HG02840 (cell line): Measurements from ENCODE around the gene LRRC1.

Experiments used
- ATAC-seq: cut with Tn5 transposase; IDR thresholded peaks from one replicate; pipeline ENCODE4 v1.9.1; 2021; ENCODE audit warnings: mild to moderate bottlenecking, moderate library complexity, moderate number of reproducible peaks; ENCODE audit not compliant: unreplicated experiment, low FRiP score

The LRRC1 gene

GRCh38 chr6:53917464-53917842 is 122.6 kb downstream of the LRRC1 start:
- no peak for ATAC-seq

- ATAC-seq, result no peak
Observed at GRCh38 chr6:53918854-53919510, 124.2 kb downstream of the LRRC1 start.

- no peak for ATAC-seq
Observed at GRCh38 chr6:53919881-53920360, 125.1 kb downstream of the LRRC1 start.

DNA sequence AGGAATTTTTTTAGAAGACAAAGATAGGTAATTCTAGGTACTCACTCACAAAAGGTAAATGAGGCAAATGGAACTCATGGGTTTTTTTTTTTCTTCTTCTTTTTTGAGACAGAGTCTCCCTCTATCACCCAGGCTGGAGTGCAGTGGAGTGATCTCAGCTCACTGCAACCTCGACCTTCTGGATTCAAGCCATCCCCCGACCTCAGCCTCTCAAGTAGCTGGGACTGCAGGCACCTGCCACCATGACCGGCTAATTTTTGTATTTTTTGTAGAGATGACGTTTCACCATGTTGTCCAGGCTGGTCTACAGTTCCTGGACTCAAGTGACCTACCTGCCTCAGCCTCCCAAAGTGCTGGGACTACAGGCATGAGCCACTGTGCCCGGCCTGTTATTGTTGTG is 126.1 kb downstream of the LRRC1 start:
- no peak for ATAC-seq

- no peak for ATAC-seq
Observed at GRCh38 chr6:53921639-53922038, 126.8 kb downstream of the LRRC1 start.

DNA sequence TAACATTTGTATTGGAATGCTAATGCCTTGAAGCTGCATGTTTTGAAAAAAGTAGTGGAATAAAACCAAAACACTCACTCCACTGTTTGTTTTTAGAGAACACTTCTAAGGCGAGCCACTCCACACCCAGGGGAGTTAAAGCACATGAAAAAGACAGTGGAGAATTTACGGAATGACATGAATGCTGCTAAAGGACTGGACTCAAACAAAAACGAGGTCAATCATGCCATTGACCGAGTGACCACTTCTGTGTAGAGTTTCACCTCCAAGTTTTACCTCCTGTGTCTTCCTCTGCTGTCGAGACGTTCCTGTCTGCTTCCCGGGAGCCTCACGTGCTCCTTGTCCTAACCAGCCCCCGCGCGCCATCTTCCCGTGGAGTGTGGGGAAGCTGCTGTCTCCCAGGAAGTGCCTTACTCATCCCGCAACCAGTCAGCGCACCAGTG is 127.8 kb downstream of the LRRC1 start:
- ATAC-seq, result no peak

GRCh38 chr6:53924277-53924676 is 129.5 kb downstream of the LRRC1 start:
- no peak for ATAC-seq

DNA sequence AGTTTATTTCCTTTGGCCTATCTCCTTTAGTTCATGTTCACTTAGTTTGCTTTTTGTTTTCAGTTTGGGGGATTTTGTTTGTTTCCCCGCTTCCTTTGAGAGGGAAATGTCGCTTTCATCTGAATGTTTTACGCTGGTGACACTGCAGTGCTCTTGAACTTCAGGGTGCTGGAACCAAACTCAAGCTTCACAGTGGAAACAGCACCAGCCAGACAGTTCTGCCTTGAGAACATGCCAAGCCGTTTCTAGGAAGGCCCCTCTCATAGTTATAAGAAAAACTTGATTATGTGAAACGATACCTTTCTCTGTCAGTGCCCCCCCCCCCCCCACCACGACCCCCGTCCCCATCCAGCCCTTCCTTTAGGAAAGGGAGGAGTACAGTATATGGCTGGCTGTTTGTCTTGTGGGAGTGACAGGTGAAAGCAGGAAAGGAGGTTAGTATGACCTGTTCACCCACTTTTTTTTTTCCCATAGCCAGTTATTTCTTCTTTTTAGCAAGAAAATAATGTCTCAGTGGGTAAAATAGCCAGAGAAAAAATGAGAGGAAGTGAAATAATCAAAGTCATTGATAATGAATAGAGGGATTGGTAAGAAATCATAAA is 130.1 kb downstream of the LRRC1 start:
- no peak for ATAC-seq

- no peak for ATAC-seq
Observed at GRCh38 chr6:53925891-53926290, 131.1 kb downstream of the LRRC1 start.

DNA sequence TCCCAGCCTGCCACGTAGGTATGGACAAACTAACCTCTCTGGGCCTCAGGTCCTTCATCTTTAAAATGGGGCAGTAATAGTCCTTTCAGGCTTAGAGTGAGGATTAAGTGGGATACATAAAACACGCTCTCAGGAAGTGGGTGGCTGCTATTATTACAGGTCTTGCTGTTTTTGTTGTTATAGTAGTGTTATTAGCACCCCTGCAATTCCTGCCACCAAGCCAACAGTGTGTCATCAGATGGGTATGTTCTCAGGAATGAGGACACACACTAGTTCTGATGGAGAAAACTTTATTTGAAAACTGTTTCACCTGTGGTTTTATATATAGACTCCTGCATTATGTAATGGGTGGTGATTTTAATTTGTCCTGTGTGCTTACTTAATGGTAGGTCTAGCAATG is 131.7 kb downstream of the LRRC1 start:
- no peak for ATAC-seq

- no peak for ATAC-seq
Observed at GRCh38 chr6:53928641-53929040, 133.8 kb downstream of the LRRC1 start.

DNA sequence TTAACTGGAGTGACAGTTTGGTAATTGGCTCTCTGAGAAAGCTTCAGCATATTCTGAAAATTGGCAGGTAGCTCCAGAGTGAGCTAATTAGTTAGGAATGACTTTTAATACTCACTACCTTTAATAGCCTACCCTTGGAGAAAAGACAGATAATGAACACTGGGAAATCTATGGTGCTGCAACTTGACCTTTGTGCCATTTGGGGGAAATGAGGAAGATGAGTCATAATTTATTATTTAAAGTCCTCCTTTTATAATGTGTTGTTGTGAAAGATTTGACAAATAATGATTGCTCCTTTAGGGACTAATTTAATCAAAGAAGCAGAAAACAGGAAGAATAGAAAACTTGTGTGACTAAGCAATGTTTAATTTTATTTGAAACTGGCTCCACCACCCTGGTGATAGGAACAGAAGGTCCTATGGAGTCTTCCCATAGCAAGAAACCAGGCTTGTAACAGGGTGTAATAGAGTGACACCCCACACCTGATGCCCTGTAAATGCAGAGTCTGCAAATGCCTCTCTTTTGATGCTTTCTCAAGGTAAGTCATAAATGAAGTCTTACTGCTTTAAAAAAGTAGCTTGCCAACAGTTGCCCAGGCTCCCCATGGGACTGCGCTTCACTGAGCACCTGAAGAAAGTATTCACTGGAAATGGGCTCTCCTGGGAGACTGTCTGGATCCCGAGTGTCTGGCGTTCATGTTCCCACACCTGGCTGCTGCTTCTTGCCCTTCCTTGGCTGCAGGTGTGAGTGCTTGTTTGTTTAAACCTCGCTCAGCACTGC is 134.4 kb downstream of the LRRC1 start:
- ATAC-seq, result no peak

GRCh38 chr6:53929821-53930120 is 135.0 kb downstream of the LRRC1 start:
- ATAC-seq, result no peak

DNA sequence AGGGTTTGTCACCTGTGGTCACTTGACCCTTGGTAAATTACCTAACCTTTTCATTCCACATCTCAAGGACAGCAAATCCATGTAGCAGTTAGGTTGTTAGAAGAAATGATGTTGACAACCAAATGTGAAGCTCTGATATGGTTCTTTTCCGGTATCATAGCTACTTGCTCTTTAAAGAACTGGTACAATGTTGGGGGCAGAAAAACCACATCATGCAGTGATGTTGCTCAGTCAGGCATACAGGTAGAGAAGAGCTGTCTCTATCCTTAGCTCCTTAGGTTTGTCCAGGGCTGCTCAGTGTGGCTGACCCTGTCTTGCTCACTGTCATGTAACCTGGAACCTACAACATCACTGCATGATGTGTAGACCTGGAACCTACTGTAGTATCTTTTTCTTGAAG is 135.5 kb downstream of the LRRC1 start:
- ATAC-seq, result no peak

DNA sequence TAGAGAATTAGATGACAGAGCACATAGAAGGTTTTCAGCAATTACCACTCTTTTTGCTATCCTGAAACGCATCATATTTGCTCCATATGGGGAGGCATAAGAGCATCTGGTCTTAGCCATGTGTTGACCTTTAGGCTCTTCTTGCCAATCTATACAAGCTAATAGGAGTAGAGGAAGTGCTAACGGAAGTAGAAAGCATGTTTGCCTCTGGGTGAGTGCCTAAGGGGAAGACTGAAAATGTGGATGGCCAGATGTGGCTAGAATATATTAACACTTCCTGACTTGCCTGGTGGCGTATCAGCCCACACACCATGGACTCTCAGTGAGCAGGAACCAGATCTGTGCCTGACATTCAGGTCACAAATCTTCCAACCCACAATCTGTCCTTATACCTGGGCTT is 136.3 kb downstream of the LRRC1 start:
- ATAC-seq, result no peak

GRCh38 chr6:53932516-53932915 is 137.7 kb downstream of the LRRC1 start:
- ATAC-seq, result no peak

DNA sequence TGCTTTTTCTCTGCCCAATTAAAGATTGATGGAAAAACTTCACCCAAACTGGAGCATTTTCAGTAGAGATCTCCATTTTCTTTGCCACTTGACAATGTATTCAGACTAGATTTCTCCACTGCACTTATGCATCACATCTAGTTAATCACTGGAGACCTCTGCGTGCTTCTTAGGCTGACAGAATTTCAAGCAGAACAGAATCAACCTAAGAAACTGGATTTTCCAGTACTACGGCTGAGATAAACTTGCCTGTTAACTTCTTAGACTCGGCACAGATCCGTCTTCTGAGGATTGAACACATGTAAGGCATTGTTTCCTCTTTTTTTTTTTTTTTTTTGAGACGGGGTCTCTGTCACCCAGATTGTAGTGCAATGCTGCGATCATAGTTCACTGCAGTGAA is 139.2 kb downstream of the LRRC1 start:
- ATAC-seq, result no peak

GRCh38 chr6:53937461-53937860 is 142.7 kb downstream of the LRRC1 start:
- ATAC-seq, result no peak

- ATAC-seq, result no peak
Observed at GRCh38 chr6:53938810-53939209, 144.0 kb downstream of the LRRC1 start.

GRCh38 chr6:53939830-53940229 is 145.0 kb downstream of the LRRC1 start:
- no peak for ATAC-seq

GRCh38 chr6:53943395-53943794 is 148.6 kb downstream of the LRRC1 start:
- ATAC-seq, result no peak

DNA sequence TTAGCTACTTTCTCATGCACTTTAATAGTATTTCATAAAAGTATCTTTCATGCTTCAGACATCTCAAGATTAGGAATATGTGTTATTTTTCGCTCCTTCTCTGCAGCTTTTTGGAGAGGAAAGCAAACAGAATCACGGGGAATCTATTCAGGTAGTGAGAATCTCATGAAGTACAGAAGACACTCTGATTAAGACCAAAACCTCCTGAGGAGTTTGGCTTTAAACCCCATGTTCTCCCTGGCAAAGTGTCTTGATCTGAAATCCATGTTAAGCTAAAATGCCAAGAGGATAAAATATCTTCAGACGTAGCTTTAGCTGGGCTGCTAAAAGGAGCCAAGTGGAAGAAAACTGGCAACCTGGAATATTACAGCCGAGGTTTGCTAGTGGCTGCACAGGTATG is 149.3 kb downstream of the LRRC1 start:
- no peak for ATAC-seq
